GM18508 (cell line): ENCODE results near the gene AGBL1.

ENCODE experiments used
- ATAC-seq: cut with Tn5 transposase; IDR thresholded peaks from one replicate; pipeline ENCODE4 v1.9.1; 2021; ENCODE audit warnings: moderate number of reproducible peaks; ENCODE audit not compliant: insufficient read depth, unreplicated experiment

The AGBL1 gene

DNA sequence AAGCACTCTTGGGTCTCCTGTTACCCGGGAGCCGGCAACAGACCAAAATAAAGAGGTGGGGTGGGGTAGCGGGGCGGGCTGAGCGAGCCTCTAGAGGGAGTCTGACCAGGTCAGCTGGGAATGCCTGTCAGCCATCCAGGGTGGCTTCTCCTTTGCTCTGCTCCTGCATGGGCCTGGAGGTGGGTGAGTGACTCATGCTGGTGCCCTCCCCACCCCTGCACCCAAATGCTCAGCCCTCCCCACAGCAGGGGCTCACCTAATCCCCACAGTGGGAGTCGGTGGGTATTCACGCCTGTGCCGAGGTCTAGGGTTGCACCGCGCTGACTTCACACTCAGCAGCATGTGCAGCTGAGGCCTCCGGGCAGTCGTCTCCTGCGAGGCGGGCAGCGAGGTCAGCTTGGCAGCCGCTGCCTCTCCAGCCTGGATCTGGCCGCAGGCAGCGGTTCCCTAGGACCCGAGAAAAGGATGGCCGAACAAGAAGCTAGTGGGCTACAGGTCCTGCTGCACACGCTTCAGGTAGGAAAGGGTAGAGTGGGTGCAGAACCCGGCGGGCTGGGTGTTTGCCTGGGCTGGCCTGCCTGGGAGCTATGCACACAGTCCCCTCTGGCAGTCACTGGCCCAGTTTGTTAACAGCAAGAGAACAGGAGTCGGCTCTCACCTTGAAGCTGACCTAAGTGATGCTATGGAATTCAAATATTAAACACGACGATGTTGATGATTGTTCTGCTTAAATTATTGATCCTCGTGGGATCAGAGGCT lies at the start of gene AGBL1:
Gene AGBL1, plus strand, starts transcription at position 364 of the 759 bp plus-strand sequence.
- no peak for ATAC-seq

DNA sequence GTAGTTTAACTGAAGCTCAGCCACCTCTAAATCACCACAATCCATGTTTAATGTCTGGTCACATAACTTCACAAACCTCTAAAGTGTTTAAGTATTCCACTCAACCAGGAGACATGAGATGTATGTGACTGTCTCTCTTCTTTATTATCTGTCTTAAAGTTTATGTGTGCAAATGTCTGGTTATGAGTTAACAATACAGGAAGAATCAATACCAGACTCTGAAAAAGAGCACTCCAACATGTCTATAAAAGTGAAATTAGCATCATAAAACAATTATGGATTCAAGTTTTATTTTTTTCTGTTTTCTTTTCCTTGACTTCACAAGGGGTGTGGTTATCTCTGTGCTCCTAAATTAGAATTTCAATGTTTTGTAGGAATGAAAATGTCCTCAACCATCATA lies 44.8 kb upstream of the AGBL1 start:
- no peak for ATAC-seq

DNA sequence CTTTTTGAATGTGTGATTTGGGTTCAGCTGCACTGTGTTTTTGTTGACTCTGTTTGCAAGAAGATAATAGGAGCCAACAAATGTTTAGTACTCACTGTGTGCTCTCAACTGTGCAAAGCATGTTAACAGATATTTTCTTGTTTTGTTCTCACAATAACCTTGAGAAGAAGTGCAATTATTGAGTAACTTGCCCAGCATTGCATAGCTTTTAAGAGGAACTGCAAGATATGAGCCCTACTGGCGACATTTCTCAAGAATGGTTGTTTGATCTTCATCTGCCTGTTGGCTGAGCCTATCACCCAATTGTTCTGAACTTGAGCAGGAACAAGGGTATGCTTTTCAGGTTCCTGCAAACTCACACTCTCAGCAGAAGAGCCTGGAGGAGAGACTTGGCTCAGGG lies 43.4 kb upstream of the AGBL1 start:
- no peak for ATAC-seq

DNA sequence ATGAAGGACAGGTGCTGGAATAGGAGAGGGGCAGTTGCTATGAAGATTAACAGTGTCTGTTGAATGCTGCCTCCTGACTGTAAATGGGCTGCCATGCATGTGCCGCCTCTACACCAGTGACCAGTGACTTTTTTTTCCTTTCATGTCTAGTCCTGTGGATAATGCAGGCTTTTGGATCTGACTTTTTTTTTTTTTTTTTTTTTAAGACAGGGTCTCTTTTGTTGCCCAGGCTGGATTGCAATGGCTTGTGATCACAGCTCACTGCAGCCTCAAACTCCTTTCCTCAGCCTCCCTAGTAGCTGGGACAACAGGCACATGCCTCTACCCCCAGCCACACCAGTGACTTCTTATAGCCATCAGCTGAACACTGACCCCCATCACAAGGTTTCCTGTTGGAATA lies 41.2 kb upstream of the AGBL1 start:
- ATAC-seq = no peak

DNA sequence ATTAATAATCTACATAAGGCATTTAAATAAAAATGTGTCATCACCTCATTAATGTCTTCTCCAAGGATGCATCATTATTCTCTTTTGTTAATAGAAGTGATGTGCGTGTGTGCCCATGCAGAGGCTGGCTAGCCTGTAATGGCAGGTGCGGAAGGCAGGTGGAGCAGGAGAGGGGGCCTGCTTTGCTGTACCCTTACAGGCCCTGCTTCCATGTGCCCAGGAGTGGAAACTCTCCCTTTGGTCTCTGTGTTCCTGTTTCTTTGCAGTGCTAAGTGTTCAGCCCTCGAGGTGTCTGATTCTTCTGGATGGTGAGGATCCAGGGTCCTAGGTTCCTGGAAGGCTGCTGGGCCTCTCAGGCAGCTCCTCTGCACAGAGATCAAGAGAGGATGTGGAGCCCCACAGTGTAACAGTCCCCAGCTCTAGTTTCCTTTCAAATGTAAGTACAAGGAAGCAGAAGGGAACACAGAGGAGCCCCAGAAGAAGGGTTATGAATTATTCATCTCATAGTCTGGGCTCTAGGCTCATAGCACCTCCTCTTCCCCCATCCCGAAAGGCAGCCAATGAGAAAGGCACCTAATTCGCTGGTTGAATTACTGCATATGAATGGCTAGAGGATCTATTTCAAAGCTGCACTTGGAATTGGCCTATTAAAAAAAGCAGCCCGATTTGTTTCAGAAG lies 39.2 kb upstream of the AGBL1 start:
- no peak for ATAC-seq

DNA sequence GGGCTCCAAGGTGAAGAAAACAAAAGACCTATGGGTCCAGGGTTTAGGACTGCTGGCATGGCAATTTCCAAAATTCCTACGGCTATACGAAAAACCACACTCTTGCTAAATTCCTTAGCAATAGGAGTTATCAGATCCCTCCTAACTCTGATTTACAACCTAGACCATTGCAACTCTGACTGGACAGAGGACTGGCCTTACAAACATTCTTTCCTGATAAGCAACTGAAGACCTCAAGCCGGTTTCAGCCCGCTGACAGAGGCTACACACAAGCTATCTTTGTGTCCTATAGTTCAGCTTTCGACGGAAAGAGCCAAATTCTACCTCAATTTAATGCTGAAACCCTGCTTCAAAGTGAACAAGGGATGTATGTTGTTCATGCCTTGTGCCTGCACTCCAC lies 38.3 kb upstream of the AGBL1 start:
- ATAC-seq = no peak

DNA sequence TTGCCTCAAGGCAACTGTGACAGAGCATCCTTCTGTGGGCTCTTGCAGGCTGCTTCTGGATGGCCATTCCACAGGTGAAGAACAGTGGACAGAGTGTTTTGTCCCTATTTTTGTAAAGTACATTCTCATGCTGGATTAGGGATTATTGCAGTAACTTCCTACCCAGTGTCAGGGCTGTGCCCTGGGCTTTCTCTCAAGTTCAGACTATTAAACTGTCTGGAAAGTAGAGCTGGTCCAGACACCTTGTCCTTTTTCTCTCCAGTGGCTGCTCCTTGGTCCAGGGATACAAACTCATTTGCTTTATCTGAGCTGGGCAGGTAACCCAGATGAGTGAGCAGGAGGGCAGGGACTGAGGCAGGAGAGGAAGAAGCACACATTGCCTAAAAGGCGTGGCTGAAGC lies 37.4 kb upstream of the AGBL1 start:
- no peak for ATAC-seq

DNA sequence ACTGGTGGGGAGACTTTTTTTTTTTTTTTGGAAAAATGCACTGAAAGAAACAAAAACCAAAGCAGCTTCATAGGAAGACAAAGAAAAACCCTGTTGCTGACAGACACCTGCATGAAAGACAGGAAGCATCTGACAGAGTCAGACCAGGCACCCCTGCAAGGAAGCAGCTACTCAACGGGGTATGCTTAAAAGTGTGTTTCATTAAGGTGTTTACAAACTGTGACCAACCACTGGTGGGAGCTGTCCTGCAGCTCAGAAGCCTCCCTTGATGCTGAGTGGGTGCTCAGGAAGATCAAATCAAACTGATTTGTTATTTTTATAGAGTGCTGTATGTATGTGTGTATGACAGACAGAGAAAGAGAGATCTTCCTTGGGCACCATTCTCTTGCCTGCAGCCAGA lies 34.7 kb upstream of the AGBL1 start:
- ATAC-seq = no peak

DNA sequence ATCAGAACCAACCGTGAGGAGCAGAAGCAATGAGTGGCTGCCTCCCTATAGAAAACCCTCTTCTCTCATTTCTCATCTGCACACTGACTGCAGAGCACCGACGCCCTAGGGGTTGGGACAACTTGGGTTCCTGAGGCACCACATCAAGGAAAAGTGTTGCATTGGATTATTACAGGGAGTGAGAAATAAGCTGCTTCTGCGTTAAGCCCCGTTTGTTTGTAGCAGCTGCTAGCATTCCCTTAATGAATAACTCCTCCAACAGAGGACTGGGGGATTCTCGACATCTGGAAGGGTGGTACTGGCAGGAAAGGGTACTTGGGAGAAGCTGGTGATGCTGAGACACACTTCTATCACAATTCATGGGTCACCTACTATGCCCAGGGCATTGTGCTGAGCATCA lies 25.3 kb upstream of the AGBL1 start:
- ATAC-seq = no peak

DNA sequence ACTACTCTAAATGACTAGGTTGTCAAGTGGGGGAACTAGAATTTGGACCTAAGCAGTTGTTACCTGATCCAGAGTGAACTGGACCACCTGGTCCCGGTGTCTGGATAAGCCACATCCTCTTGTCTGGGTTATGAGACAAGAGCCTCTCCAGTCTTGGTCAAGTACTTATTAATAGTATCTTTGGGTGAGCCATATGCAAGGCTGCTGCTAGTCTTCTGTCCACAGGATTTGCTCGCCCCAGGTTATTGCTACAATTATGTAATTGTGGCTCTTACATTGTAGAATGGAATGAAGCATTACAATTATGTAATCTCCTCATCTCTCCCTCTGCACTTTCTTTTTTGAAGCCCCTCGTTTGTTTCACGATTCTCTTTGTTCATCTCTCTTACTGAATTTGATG lies 24.0 kb upstream of the AGBL1 start:
- ATAC-seq = no peak

DNA sequence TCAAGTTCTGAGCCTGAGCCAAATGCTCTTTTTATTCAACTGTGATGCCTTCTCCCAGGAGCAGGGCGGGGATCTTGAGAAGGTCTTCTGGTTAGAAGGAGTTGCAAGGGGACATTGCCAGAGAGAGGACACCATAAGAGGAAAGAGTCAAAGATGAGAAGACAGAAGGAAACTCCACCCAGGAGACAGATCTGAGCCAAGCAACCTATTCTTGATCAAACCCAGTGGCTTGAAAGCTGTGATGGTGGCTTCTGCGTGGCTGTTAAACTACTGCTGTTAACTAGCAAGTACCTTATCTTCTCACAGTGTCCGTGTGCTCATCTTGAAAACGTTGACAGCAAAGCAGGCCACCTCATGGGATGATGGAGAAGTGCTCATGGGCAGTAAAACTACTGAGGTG lies 19.8 kb upstream of the AGBL1 start:
- no peak for ATAC-seq

DNA sequence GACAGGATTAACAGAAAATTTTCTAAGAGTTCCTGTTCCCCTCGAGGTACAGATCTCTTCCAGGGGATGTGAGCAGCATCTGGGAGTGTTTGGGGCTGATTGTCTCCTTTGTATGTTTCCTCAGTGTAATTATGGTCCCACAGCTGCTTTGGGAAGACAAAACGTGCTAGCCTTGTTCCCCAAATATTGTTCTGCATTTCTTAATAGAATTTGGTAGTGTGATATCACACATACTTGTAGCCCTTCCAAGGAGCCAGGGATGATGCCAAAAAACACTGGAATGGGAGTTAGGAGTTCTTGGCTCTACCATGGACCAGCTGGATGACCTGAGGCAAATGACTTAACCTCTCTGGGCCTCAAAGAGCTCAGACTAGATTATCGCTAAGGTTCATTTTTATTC lies 19.0 kb upstream of the AGBL1 start:
- no peak for ATAC-seq

DNA sequence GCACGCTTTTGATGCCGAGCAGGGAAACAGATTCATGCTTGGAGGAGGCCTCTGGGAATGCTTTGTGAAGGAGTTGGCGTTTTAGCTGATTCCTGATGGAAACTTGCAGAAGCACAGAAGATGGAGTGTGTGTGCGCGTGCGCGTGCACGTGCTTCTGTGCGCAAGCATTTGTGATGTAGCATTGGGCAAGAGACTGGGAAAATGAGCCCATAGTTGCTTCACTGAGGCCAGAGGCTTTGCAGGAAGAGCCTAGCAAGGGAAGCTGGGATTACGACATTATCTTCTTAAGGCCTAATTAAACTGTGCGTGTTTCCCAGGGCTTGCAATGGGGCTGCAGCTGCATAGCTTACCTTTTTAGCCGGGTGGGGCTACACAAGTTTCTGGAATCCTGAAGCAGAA lies 18.1 kb upstream of the AGBL1 start:
- ATAC-seq = no peak

DNA sequence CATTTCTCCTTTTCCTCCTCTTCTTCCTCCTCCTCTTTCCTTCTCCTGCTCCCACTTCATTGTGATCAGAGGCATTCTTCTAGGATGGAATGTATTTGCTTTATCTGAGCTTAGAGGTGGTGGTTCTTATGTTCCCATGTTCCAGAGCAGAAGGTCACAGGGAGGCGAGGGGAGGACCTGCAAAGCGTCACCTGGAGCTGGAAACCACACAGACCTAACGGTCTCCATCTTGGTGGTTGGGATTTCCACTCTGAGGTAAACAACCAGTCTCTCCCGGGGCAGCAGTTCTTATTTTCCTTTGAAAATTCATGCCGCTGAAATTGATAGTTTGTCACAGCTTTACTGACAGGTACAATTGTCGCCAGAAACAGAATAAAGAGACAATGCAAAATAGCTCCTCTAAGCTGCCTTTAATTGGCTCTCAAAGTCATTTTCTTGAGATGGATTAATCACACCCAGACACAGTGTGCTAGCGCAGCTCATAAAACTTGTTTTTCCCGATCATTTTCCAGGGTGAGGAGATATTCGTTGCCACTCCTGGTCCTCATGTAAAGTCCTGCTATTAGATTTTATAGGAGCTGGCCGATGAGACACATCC lies 16.9 kb upstream of the AGBL1 start:
- ATAC-seq = no peak

DNA sequence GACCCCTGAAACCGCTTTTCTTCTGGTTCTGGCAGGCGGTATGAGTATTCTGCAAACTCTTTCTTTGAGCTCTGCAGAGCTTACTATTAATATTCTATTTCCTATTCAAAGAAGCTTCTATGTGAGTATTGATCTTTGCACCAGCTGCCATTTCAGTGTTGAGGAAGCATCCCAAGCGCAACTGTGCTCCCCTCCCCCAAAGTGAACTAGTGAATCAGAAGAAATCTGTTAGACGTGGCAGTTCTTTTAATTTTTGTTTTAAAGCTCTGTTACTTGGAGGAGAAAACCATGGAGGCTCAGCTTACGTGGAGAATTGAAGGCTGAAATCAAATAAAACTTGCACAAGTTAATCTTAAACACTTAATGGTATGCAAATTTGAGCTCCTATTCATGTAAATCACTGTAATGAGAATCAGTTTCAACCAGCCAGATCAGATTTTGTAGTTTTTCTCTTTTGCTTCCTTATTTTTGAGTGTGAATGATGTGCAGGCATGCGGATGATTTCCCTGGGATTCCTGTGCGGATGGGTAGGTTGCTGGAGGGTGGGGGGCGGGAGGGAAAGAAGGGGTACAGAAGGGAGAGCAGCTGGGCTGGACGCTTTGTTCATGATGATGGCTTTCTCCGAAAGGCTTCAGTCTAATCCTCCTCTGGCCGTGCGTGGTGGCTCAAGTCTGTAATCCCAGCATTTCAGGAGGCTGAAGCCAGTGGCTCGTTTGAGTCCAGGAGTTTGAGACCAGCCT lies 16.1 kb upstream of the AGBL1 start:
- ATAC-seq = no peak

DNA sequence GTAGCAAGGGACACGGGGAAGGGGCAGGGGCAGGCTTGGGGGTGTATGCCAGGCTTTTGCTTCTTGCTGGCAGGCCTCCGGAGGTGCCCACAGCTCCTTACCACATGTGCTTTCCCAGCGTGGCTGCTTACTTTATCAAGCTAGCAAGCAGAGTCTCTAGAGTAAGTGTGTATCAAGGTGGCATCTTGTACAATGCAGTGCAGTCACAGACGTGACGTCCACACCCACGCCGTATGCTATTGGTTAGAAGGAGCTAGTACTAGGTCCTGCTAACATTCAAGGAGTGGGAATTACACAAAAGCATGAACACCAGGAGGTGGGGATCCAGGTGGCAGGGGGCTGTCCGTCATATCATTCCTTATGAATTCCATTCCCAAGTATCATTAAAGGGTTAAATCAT lies 15.3 kb upstream of the AGBL1 start:
- ATAC-seq = no peak

DNA sequence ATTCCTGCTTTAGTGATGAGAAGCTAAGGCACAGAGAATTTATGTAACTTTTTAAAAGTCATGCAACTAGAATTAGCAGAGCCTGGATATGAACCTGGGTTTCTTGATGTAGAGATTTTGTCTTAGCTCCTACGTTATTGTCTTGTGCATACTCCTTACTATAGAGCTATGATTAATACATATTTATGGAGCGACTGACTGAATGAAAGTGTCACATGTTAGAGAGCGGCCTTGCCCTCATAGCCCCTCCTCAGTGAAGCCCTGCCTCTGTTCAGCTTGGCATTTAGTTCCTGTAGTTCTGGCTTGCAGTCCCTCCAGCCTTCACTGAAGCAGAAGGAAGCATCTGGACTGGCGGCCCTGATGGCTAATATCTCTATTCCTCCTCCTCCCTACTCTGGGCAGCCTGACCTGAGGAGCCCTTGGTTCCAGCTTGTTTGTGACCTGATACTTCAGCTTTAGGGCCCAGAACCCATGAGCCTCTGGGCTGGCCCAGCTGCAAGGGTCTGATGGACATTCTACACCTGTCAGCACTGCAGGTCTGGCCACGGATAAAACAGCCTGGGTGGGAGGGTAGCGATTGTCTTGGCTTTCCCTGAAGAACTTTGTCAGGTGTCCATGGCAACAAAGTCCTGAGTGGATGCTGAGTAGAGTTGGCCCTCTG lies 13.4 kb upstream of the AGBL1 start:
- ATAC-seq = no peak

DNA sequence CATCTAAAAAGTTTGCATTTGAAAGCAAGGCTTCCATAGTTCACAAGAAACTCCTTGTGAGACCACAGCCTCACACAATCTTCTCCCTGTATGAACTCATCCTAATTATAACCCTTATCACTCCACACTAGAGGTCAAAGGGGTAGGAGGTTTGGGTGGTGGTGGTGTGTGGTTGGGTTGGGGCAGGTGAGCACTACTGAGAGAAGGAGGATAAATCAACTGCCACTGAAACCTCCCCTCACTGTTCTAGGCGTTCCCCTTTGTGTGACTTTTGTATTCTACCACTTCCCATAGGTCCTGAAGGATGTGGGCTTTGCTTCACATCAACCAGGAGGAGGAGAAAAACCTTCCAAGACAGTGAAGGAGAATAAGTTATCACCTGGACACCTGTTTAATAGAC lies 6.4 kb upstream of the AGBL1 start:
- no peak for ATAC-seq

DNA sequence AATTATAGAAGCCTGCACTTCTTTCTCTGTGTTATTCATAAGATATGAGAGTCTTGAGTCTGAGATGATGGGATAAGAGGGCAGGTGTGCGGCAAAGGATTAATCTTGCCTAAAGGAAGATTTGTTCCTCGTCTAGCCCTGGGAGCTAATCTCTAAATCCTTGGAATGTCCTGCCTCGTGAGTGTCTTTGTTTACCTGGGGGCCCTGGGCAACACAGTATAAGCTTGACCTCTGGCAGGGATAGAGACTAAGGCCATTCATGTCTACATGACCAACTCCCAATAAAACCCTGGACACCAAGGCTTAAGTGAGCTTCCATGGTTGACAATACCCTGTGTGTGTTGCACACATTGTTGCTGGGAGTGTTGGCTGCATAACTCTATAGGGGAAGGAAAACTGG lies 3.2 kb upstream of the AGBL1 start:
- ATAC-seq = no peak

DNA sequence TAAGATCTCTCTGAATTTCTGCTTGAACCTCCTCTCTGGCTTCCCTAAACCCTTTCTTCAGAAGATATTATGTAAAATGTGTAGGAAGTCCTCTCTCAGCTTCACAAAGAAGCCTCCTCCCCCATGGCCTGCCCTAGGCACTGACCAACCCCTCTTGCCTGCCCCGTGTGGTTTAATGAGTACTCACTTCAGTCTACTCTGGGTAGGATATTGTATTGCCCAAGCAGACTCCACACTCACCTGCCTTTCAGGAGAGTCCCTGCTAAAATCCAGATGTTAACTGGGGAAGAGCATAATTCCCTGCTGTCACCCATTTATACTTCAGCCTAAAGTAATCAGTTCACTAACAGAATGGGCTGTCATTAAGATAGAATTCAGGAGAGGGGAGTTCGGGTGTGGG lies 2.6 kb upstream of the AGBL1 start:
- no peak for ATAC-seq

DNA sequence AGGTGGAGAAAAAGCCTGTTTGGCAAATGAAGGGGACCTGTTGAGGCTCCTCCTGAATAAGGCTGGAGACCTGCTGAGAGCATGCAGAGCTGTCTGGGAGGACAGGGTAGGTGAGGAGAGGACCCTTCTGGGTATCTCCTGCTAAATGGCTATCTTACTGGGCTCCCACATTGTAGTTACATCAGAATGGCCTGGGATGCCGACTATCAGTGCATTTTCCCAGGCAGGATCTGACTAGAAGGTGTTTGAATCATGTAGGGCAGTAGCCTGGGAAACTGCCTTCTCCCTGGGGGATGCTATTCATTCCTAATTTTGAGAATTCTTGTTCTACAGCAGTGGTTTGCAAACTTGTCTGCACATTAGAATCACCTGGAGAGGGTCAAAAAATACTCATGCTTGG lies 631 bp downstream of the AGBL1 start:
- no peak for ATAC-seq
